NCI-H1694 (cell line): Measurements from ENCODE around the gene DNASE1L3.

ENCODE experiments used
- DNase-seq: peaks from one replicate; lab custom pipeline; 2025; lab: John Stamatoyannopoulos, UW

The DNASE1L3 gene

DNA sequence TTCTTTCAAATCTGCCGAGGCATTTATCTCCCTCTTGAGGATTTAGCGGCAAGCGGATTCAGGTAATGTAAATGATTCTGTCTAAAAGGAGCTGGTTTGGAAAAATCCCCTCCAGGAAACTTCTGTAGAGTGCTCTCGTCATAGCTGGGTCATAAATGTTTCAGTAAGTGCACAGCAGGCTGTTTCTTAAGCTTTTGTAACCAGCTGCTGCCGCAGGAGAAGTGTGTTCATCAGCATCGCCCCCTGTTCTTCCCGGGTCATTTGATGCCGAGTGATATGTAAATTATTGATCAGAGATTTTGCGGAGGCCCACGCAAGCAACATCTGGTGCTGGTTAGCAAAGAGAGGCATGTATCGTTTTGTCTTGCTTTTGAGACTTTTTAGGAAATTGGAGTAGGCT, 53.1 kb downstream of the DNASE1L3 start:
- no peak for DNase-seq

DNA sequence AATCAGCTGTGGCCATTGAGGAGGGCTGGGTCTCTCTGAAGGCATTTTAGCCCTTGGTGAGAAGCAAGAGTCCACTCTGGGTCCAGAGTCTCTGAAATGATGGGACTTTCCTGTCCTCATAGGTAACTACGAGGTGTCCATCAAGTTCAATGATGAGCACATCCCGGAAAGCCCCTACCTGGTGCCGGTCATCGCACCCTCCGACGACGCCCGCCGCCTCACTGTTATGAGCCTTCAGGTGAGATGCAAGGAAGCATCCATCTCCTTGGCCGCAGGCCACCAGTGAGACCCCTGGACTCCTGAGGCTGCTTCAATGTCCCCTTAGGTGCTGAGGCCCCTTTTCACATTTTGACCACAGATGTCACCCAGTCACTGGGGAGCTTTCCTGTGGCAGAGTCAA, 54.9 kb downstream of the DNASE1L3 start:
- DNase-seq: no peak

DNA sequence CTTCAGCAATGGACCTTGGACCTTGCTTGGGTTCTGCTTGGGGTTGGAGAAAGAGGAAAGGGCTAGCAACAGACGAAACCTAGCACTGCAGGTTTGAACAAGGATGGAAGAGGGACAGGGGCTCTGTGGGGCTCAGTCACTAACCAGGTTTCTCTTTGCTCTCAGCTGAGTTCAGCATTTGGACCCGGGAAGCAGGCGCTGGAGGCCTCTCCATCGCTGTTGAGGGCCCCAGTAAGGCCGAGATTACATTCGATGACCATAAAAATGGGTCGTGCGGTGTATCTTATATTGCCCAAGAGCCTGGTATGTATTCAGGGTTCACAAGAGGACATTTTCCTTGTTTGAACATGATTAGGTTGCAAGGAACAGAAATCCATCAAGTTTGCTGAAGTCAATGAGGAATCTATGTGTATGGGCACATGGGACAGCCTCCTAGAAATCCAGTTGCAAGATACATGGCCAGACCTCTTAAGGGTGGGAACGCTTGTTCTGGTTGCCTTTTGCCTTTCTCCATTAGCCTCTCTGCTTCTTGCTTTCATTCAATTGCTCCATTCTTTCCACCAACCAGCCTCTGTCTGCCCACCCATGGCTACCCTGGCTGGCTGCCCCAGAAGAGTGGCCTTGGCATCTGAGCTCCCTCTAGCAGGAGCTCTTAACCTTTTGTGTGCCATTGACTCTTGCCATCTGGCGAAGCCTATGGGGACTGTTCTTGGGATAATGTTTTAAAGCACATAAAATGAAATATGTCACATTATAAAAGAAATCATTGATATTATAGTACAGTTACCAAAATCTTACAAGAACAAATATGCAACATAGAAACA, 55.9 kb downstream of the DNASE1L3 start:
- no peak for DNase-seq

DNA sequence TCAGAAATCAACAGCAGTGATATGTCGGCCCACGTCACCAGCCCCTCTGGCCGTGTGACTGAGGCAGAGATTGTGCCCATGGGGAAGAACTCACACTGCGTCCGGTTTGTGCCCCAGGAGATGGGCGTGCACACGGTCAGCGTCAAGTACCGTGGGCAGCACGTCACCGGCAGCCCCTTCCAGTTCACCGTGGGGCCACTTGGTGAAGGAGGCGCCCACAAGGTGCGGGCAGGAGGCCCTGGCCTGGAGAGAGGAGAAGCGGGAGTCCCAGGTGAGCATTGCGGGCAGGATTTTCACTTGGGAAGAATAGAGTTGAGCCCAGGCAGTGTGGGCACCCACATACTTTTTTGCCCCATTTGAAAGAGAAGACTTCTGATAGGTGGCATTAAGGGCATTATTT, 57.4 kb downstream of the DNASE1L3 start:
- DNase-seq: no peak

DNA sequence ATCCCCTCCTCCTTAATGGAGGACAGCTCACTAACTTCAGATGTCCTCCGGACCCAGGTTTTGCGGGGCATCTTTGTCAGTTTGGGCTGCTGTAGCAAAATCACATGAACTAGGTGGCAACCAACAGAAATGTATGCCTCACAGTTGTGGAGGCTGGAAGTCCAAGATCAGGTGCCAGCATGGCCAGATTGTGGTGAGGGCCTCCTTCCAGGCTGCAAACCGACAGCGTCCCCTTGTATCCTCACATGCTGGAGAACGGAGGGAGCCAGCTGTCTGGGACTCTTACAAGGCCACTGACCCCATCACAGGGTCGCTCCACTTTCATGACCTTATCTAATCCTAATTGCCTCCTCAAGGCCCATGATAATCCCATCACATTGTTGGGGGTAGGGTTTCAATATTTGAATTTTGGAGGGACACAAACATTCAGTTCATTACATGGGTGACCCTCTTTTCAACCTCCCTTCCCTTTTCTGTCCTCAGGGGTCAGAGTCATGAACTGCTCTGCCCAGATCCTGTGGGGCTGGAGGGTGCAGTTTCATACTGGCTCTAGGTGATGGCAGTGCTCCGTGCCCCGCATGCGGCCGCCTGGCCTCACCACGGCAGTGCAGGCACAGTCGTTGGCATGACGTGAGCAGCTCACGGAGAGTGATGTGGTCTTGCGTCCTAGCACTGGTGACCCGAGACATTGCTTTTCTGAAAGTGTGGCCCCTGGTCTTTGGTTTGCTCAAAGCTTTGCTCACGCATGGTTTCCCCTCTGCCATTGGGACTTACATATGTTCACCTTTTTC, 58.4 kb downstream of the DNASE1L3 start:
- no peak for DNase-seq

DNA sequence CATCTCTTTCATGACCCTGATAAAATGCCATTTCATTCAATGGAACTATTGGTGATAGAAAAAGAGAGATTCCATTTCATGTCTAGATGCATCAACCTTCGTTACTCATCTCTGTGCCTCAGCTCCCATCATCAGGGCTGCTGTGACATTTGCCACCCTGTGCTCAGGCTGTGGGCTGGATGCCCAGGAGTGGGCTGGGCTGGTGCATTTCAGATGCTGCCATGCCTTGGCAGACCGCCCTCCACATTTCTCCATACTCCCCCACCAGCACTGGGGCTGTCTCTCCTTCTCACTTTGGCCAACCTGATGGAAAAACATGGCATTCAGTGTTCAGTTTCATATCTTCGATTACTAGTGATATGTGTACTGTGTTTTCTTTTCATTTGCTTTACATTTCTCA, 59.1 kb downstream of the DNASE1L3 start:
- DNase-seq: peak; percentile 27

DNA sequence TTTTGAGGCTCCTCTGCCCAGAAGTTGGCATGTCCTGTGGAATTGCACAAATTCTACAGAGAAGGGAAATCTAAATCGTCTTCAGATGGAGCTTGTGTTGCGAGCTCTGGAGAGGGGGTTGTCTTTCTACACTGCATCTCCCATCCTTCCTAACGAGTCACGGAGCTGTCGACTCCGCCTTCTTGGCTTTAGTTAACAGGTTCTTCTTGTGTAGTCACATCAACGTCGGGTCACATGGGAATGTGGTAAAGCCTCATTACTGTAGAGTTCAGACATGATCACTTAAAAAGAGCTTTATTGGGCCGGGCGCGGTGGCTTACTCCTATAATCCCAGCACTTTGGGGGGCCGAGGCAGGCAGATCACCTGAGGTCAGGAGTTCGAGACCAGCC, 60.0 kb downstream of the DNASE1L3 start:
- DNase-seq: no peak

DNA sequence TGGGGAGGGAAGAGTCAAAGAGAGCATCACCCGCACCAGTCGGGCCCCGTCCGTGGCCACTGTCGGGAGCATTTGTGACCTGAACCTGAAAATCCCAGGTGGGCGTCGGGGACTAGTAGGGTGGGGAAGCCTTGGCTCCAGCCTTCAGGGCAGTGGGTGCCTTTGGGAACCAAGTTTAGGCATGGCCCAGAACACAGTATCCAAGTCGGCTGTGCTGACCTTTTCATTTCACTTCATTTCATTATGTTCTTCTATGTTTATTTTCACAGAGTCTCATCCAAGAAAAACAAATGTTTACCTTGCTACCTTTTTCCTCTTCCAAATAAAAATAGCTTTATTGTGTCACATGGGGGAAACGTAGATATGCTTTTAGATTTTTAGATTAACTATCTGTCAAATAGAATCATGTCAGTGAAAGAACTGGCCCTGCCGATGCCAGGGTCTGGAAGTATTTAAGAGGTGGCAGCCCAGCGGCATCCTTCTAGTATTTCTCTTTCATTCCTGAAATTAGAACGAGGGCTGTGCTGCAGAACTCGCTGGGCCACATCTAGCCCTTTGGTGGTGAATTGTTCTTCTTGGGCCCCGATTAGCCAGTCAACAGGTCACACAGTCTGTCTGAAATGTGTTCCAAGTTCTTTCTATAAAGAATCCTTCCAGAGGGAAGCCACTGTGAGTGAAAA, 60.5 kb downstream of the DNASE1L3 start:
- no peak for DNase-seq

DNA sequence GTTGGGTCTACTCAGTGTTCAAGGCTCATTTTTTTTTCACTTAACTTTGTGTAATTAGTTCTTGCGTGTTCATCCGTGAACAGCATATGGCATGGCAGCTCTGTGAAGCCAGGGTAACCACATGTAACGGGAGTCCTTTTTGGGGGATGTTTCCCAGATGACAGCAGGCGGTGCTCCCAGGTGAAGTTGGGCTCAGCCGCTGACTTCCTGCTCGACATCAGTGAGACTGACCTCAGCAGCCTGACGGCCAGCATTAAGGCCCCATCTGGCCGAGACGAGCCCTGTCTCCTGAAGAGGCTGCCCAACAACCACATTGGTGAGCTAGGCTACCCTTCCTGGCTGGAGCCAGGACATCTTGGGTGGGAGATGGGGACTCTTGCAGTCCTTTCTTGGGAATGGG, 62.7 kb downstream of the DNASE1L3 start:
- DNase-seq: peak; percentile 20

DNA sequence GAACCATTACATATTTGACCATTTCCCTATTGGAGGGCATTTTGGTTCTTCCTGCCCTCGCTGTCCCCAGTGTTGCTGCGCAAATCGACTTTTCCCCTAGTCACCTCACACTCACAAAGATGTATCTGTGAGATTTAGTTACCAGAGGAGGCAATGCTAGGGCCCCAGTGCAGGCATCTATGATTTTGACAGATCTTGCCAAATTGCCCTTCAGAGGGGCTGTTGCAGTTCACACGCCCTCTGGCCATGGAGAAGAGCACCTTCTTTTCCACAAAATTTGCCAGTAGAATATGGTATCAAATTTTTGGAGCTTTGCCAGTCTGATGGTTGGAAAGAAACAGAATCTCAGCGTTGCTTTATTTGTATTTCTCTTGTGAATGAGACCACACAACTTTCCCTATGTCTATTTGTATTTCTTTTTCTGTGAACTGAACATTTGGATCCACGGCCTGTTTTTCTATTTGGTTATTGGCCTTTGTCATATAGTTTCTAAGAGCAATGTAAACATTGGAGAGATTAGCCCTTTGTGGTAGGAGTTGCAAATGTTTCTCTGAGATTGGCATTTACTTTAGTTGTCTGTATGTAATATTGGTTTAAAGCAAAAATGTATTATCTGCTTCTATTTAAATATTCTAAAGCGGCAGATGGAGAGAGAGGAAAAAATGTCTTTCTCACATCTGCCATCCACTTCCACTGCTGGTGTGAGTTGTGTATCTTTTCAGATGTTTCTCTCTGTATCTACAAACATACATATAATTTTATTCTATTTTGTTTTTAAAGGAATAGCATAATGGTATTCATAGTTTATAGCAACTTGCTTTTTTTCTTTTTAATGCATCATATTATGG, 66.1 kb downstream of the DNASE1L3 start:
- peak; percentile 5 for DNase-seq

DNA sequence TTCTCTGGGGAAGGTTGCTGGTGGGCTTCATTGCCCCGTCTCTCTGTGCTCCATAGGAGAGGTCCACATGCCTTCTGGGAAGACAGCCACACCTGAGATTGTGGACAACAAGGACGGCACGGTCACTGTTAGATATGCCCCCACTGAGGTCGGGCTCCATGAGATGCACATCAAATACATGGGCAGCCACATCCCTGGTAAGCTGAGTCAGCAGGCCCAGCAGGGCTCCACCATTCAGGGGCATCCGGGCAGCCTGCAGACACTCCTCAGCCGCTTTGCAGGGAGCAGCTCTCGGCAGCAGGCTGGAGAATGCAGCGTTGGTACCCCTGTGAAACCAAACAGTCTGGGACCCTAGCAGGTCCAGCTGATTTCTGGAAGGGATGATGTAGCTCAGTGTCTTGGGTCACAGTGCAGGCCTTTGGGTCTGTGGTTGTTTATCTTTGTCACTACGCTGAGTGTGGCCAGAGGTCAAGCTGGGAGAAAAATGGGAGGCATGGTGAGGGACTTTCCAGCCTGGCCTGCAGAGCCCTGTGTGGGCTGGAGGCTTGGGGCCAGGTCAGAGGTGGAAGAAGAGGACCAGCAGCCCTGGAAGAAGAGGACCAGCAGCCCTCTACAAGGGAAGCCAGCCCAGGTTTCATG, 67.2 kb downstream of the DNASE1L3 start:
- no peak for DNase-seq
